Stimulated activated CD4-positive, alpha-beta T cell treated with anti-CD3 and anti-CD28 coated beads, Interleukin-1b, Interleukin-23, amount 100 ng/mL, for 48 hours (primary cell): Measurements from ENCODE around the gene ST3GAL6.

Experiments
- DNase-seq: peaks from one replicate; pipeline ENCODE4 v3.0.0-alpha.2; 2020

Gene ST3GAL6

DNA sequence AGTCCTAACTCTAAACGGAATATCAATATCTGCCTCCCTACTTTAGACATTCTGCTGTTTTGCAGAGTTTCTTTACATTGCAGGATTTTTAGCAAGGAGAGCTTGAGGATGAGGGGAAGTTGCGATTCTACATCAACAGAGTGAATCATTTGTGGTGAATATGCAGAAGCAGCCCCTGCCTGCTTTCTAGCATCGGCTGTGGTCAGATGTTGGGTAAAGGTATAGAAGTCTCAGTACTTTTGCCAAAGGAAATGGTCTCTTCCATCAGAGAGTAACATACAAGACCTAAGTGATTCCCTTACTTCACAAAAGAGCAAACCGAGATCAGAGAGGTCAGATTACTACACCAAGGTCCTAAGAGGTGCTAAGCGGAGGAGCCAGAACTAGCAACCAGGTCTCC lies 15.2 kb downstream of the ST3GAL6 start:
- DNase-seq, result no peak

- DNase-seq, result no peak
Observed at GRCh38 chr3:98778852-98779413, 15.8 kb downstream of the ST3GAL6 start.

GRCh38 chr3:98779541-98780335 lies 16.6 kb downstream of the ST3GAL6 start:
- DNase-seq, result no peak

DNA sequence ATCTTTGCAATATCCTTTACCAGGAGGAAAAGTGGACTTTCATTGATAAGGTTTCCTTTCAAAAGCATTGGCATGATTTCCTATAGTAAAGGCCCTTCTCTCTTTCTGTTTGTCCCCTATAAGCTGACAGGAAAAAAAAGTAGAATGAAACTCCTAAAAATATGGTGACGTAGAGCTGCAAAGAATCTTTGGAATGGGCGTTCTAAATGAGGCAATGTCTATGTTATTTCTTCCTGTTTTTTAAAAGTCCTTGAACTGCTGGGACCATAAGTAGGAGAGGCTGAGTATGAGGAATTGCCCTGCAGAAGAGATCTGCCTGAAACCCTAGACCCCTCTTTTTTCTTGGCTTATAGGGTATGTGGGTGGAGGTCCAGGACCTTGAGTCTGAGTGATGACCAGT lies 17.2 kb downstream of the ST3GAL6 start:
- DNase-seq, result no peak

GRCh38 chr3:98782824-98783500 lies 19.8 kb downstream of the ST3GAL6 start:
- no peak for DNase-seq

DNA sequence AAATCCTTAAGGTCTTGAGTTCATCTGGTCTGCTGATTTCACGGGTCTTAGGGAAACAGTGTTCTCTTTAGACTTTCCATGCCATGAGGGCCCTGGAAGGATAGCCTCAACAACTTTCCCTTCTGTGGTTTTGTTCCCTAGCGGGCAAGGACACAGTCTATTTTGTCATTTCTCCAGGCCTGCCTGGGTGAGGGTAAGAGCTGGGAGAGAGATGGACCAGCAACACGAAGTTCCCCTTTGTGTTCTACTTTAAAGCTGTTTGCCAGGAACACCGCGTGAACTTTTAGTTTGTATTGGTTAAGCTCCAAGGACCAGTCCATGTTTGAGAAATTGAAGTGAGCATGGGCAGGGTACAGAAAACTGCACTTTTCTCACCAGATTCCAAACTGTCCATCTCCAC lies 20.9 kb downstream of the ST3GAL6 start:
- DNase-seq, result no peak

GRCh38 chr3:98784666-98785600 lies 21.8 kb downstream of the ST3GAL6 start:
- no peak for DNase-seq

DNA sequence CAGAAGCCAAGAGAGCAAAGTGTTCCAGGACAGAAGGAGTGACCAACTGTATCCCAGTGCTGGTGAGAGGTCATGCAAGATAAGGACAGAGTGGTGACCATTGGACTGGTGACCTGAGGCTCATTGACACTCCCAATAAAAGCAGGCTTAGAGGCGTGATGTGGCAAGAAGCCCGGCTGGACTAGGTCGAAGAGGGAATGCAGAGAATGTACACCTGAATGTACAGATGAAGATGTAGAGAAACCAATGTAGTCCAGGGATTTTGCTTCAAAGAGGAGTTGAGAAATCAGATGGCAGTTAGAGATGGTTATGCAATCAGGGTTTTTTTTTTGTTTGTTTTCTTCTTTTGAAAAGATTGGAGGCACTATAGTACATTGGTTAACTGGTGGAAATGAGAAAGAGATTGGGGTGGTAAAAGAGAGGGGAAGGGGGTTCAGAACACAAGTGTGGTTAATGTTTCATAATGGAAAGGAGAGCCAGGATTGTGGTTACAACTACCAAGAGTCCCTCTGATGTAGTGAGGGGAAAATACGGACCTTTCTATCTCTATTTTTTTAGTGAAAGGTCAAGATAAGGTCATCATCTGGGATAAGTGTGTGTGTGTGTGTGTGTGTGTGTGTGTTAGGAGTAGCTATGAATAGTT lies 23.3 kb downstream of the ST3GAL6 start:
- no peak for DNase-seq

- DNase-seq, result no peak
Observed at GRCh38 chr3:98787181-98787580, 24.0 kb downstream of the ST3GAL6 start.

DNA sequence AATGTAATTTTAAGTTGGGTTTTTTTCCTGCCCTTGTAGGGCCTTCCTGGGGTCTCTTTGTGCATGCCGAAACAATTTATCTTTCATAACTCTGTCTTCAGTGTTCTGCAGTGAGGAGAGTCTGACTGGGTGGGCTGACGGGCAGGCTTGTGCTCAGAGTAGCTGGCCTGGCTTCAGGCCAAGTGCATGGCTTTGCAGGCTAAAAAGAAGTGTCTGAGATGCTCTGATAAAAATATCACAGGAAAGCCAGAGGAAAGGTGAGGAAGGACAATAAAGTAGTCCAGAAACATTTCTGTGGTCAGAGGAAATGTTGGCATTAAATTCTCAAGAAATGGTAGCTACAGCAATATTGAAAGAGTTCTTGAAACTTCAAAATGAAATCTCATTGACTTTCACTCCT lies 25.5 kb downstream of the ST3GAL6 start:
- no peak for DNase-seq

DNA sequence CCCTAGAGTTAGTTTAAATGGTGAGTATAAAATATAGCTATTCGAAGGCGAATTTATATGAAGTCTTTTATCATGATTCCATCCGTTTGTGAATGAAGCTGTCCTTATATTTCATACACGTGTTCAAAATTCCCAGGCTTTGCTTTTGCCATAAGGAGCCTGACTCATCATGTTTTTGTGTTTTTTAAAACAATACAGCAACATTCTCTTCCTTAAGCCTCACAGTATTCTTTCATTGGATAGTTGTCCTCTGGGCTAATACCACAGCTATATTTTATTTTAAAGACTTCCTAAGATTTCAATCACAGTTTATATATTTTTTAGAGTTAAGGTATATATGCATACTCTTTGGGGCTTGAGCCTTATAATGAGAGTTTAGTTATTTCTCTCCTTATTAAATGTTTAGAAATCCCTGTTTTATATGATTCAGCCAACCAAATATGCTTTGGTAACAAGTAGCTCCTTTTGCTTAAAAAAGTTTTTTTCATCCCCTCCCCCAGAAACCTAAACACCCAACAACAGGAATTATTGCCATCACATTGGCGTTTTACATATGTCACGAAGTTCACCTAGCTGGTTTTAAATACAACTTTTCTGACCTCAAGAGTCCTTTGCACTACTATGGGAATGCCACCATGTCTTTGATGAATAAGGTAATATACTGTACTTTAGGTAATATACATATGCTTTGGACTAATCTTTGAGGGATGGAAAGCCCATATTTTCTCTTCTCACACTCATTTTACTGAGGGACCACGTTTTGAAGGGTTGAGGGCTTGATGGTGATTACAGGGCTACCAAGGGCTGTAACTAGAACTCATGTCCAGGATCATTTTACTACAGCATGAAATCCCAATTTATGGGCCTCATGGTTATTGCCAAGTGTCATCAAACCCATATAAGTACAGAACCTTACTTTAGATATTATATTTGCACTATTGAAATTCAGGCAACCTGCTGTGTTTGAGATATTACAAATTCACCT lies 28.5 kb downstream of the ST3GAL6 start:
- no peak for DNase-seq

- no peak for DNase-seq
Observed at GRCh38 chr3:98793971-98794370, 30.8 kb downstream of the ST3GAL6 start.

GRCh38 chr3:98796334-98796733 lies 33.2 kb downstream of the ST3GAL6 start:
- no peak for DNase-seq

- DNase-seq, result no peak
Observed at GRCh38 chr3:98797905-98798304, 34.8 kb downstream of the ST3GAL6 start.

DNA sequence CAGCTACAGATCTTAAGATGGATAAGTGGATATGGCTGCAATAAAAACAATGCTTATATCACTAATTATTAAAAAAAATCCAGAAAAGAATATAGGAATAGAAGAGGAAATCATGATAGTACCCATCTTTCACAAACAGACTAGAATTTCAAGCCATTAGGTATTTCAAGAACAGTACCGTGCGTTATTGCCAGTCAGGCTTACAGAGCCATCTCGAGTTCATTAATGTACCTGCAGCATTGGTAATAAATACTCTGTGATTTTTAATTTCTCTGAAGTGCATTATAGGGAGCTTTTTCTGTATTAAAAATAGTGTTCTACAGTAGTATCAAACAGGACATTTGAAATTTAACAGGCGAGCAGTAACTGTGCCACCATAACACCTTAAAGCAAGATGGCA lies 35.7 kb downstream of the ST3GAL6 start:
- no peak for DNase-seq

- DNase-seq, result no peak
Observed at GRCh38 chr3:98799479-98799878, 36.3 kb downstream of the ST3GAL6 start.

- DNase-seq, result no peak
Observed at GRCh38 chr3:98800401-98800800, 37.3 kb downstream of the ST3GAL6 start.

- no peak for DNase-seq
Observed at GRCh38 chr3:98801043-98801747, 38.1 kb downstream of the ST3GAL6 start.

- DNase-seq, result no peak
Observed at GRCh38 chr3:98805571-98805970, 42.4 kb downstream of the ST3GAL6 start.

- DNase-seq, result no peak
Observed at GRCh38 chr3:98806521-98806920, 43.4 kb downstream of the ST3GAL6 start.

GRCh38 chr3:98807011-98807410 lies 43.9 kb downstream of the ST3GAL6 start:
- DNase-seq, result no peak
